Keratinocyte (primary cell): ENCODE measurements around the gene PCNT. TPM values are rescaled to one million over a fixed set of nuclear protein-coding genes. Genes with fewer than 3 reads are reported as not detected.

Source experiments
- DNase-seq: peaks from one replicate; pipeline ENCODE4 v3.0.0-alpha.2; 2011; ENCODE audit warnings: low read depth, missing footprints, low spot score
- FAIRE-seq: peaks from 2 replicates; lab custom pipeline; 2011; peaks lifted over from hg19 to GRCh38; lab: Jason Lieb, UNC
- H2AFZ ChIP-seq: 2 replicates; pipeline ENCODE4 v1.6.0; 2012; ENCODE audit warnings: low read length, control low read depth, inconsistent platforms; ENCODE audit not compliant: control insufficient read depth
- H3K27ac ChIP-seq: 2 replicates; pipeline ENCODE4 v1.5.1; 2011; ENCODE audit warnings: low read length; ENCODE audit not compliant: control insufficient read depth, insufficient read depth
- H3K27me3 ChIP-seq: 3 replicates; pipeline ENCODE4 v1.6.0; 2011; ENCODE audit warnings: low read length; ENCODE audit not compliant: control insufficient read depth, insufficient read depth; ENCODE audit errors: extremely low read depth
- H3K36me3 ChIP-seq, 2 experiments: 2 replicates in 1 of 2; 3 replicates in 1 of 2; pipeline ENCODE4 v1.5.1; 2011; ENCODE audit warnings: low read length in 2 of 2, mild to moderate bottlenecking in 1 of 2; ENCODE audit not compliant: control insufficient read depth in 2 of 2, insufficient read depth in 2 of 2; ENCODE audit errors: extremely low read depth in 1 of 2
- H3K4me1 ChIP-seq: 3 replicates; pipeline ENCODE4 v1.5.1; 2011; ENCODE audit warnings: low read length; ENCODE audit not compliant: control insufficient read depth, insufficient read depth; ENCODE audit errors: extremely low read depth
- H3K4me2 ChIP-seq: 3 replicates; pipeline ENCODE4 v1.6.0; 2011; ENCODE audit warnings: low read depth, low read length; ENCODE audit not compliant: control insufficient read depth, insufficient read depth; ENCODE audit errors: extremely low read depth
- H3K4me3 ChIP-seq, 3 experiments: fragments of 200-600 bp in 1 of 3; sonication (generic) in 1 of 3; 2 replicates in 2 of 3; 3 replicates in 1 of 3; pipeline ENCODE4 v1.5.1; 2011 to 2016; ENCODE audit warnings: low read length in 3 of 3, mild to moderate bottlenecking in 3 of 3, control low read depth in 2 of 3, inconsistent platforms in 1 of 3, low read depth in 1 of 3, mixed read lengths in 1 of 3, mixed run types in 1 of 3, moderate library complexity in 1 of 3; ENCODE audit not compliant: control insufficient read depth in 2 of 3, insufficient read depth in 2 of 3; ENCODE audit errors: extremely low read depth in 1 of 3
- H3K79me2 ChIP-seq: 2 replicates; pipeline ENCODE4 v1.6.0; 2012; ENCODE audit warnings: low read length; ENCODE audit not compliant: control insufficient read depth, insufficient read depth
- H3K9ac ChIP-seq: 3 replicates; pipeline ENCODE4 v1.6.0; 2011; ENCODE audit warnings: low read length; ENCODE audit not compliant: control insufficient read depth, insufficient read depth; ENCODE audit errors: extremely low read depth
- H3K9me1 ChIP-seq: 3 replicates; pipeline ENCODE4 v1.6.0; 2011; ENCODE audit warnings: low read length; ENCODE audit not compliant: control insufficient read depth, insufficient read depth; ENCODE audit errors: extremely low read depth
- H3K9me3 ChIP-seq: 2 replicates; pipeline ENCODE4 v1.5.1; 2012; ENCODE audit warnings: low read depth, low read length; ENCODE audit not compliant: control insufficient read depth
- H4K20me1 ChIP-seq: 3 replicates; pipeline ENCODE4 v1.6.0; 2011; ENCODE audit warnings: low read length; ENCODE audit not compliant: control insufficient read depth, insufficient read depth; ENCODE audit errors: extremely low read depth
- CTCF ChIP-seq, 3 experiments: IDR thresholded peaks in 1 of 3; conservative IDR thresholded peaks in 1 of 3; optimal IDR thresholded peaks in 1 of 3; 2 replicates in 2 of 3; 3 replicates in 1 of 3; pipeline versions ENCODE3 to v1.5.1; 2011; ENCODE audit warnings: low read length in 3 of 3, mild to moderate bottlenecking in 3 of 3, moderate library complexity in 2 of 3, control low read depth in 1 of 3, inconsistent platforms in 1 of 3; ENCODE audit not compliant: insufficient read depth in 2 of 3; ENCODE audit errors: extremely low read depth in 1 of 3
- EZH2 ChIP-seq: IDR thresholded peaks from one replicate; pipeline ENCODE4 v1.6.1; 2012; ENCODE audit warnings: inconsistent platforms, mild to moderate bottlenecking, low read length, moderate library complexity
- dilution Hi-C: fragments of 300-500 bp; cut with MboI; formaldehyde crosslinking; loops from one replicate; pipeline ENCODE4 v1.7.0; 2020; ENCODE audit warnings: low sequenced_read_pairs; ENCODE audit not compliant: extremely low pct_ligation_motif_present
- polyA plus RNA-seq, 5 experiments: library from polyadenylated mRNA; depleted of rRNA in 3 of 5; stranded (reverse) in 3 of 5; stranded (forward) in 1 of 5; unstranded in 1 of 5; fragments of >200 nt; gene quantifications; 1 replicate in 1 of 5; 2 replicates in 3 of 5; 3 replicates in 1 of 5; pipeline versions ENCODE4 v1.2.1 to v1.2.3, GENCODE V29; 2011 to 2012; ENCODE audit warnings: missing spikeins in 2 of 5, low read depth in 1 of 5, low replicate concordance in 1 of 5

PCNT gene
- polyA plus RNA-seq, 1 donor (not counting 4 experiments of a cell fraction or from before 2014, with no cell fraction given) = 9.8 TPM

GRCh38 chr21:46416551-46416950 is 92.6 kb downstream of the PCNT start:
- Histone ChIP-seq H3K9ac (no peak overlapping the region), H3K36me3 (peaks cover 19 to 21% of the 10 kb centered on the region in 2 experiments), H3K4me3 (no peak overlapping the region), H3K9me1 (no peaks in the 10 kb centered on the region), H2AFZ (no peak overlapping the region), H3K79me2 (no peaks in the 10 kb centered on the region), H3K4me2 (no peak overlapping the region), H4K20me1 (no peaks in the 10 kb centered on the region), H3K4me1 (no peaks in the 10 kb centered on the region), H3K9me3 (no peaks in the 10 kb centered on the region), H3K27me3 (no peaks in the 10 kb centered on the region), H3K27ac (no peak overlapping the region)
- TF ChIP-seq CTCF (optimal IDR thresholded peaks at IDR 0.05 in 1 of 3, IDR thresholded peaks at IDR 0.05 in 1 of 3, conservative IDR thresholded peaks at IDR 0.05 in 1 of 3; ENCODE audit: extremely low read depth in 1 of 3, insufficient read depth in 2 of 3, low read length in 3 of 3) (no peak), EZH2 (no peak)
- dilution Hi-C loops = no loop called here
- FAIRE-seq (no peak), DNase-seq (no peak)

- Histone ChIP-seq H3K9me1 (no peaks in the 10 kb centered on the region), H3K4me3 (no peak overlapping the region), H3K27ac (no peak overlapping the region), H4K20me1 (no peaks in the 10 kb centered on the region), H3K79me2 (no peaks in the 10 kb centered on the region), H3K9me3 (no peaks in the 10 kb centered on the region), H3K9ac (no peak overlapping the region), H3K4me1 (no peaks in the 10 kb centered on the region), H3K4me2 (no peak overlapping the region), H2AFZ (no peak overlapping the region), H3K36me3 (peaks cover 19 to 26% of the 10 kb centered on the region in 2 experiments), H3K27me3 (no peaks in the 10 kb centered on the region)
- DNase-seq (no peak), FAIRE-seq (no peak)
- no peak for TF ChIP-seq EZH2
- TF ChIP-seq CTCF (optimal IDR thresholded peaks at IDR 0.05 in 1 of 3, IDR thresholded peaks at IDR 0.05 in 1 of 3, conservative IDR thresholded peaks at IDR 0.05 in 1 of 3; ENCODE audit: extremely low read depth in 1 of 3, insufficient read depth in 2 of 3, low read length in 3 of 3) = no peak
- dilution Hi-C loops = no loop called here
Observed at GRCh38 chr21:46418265-46418946, 94.5 kb downstream of the PCNT start.
